Measurements from ENCODE around the gene RBM15B.
"Not testable (repeated sequence)": the region's sequence is repeated elsewhere in the genome, so short reads cannot be mapped to it uniquely, and the experiment has no call there.

DNA sequence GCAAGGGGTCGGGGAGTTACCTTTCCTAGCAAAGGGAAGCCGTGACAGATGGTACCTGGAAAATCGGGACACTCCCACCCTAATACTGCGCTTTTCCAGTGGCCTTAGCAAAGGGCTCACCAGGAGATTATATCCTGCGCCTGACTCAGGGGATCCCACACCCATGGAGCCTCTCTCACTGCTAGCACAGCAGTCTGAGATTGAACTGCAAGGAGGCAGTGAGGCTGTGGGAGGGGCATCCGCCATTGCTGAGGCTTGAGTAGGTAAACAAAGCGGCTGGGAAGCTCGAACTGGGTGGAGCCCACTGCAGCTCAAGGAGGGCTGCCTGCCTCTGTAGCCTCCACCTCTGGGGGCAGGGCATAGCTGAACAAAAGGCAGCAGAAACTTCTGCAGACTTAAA, 22.8 kb upstream of the RBM15B start:
- TF ChIP-seq ZNF174 (CRISPR knock-in tag; IDR thresholded peaks at IDR 0.05); CEBPG (CRISPR knock-in tag; IDR thresholded peaks at IDR 0.05); CEBPG (tag; conservative IDR thresholded peaks at IDR 0.05 in 1 of 2, IDR thresholded peaks at IDR 0.05 in 1 of 2); HDAC2 (IDR thresholded peaks at IDR 0.05); TBP (optimal IDR thresholded peaks at IDR 0.05; ENCODE audit: low read depth, low read length); GATAD2B (IDR thresholded peaks at IDR 0.05; ENCODE audit: borderline replicate concordance): not testable (repeated sequence)
- TF ChIP-seq, protein P1, sequence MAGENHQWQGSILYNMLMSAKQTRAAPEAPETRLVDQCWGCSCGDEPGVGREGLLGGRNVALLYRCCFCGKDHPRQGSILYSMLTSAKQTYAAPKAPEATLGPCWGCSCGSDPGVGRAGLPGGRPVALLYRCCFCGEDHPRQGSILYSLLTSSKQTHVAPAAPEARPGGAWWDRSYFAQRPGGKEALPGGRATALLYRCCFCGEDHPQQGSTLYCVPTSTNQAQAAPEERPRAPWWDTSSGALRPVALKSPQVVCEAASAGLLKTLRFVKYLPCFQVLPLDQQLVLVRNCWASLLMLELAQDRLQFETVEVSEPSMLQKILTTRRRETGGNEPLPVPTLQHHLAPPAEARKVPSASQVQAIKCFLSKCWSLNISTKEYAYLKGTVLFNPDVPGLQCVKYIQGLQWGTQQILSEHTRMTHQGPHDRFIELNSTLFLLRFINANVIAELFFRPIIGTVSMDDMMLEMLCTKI (IDR thresholded peaks at IDR 0.05; ENCODE audit: partially characterized antibody) = not testable (repeated sequence)
- TF ChIP-seq, protein P2, sequence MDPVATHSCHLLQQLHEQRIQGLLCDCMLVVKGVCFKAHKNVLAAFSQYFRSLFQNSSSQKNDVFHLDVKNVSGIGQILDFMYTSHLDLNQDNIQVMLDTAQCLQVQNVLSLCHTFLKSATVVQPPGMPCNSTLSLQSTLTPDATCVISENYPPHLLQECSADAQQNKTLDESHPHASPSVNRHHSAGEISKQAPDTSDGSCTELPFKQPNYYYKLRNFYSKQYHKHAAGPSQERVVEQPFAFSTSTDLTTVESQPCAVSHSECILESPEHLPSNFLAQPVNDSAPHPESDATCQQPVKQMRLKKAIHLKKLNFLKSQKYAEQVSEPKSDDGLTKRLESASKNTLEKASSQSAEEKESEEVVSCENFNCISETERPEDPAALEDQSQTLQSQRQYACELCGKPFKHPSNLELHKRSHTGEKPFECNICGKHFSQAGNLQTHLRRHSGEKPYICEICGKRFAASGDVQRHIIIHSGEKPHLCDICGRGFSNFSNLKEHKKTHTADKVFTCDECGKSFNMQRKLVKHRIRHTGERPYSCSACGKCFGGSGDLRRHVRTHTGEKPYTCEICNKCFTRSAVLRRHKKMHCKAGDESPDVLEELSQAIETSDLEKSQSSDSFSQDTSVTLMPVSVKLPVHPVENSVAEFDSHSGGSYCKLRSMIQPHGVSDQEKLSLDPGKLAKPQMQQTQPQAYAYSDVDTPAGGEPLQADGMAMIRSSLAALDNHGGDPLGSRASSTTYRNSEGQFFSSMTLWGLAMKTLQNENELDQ (CRISPR knock-in tag; IDR thresholded peaks at IDR 0.05; ENCODE audit: borderline replicate concordance) = not testable (repeated sequence)

All from K562 (cell line).